ENCODE results near the gene MON1B. TPM values are rescaled to one million over a fixed set of nuclear protein-coding genes. Genes with fewer than 3 reads are reported as not detected.

Gene MON1B
- total RNA-seq (2022), result 66.9 and 67.1 TPM in 2 replicates
- percentile 83 among the genes with signal in this experiment for Bru-seq, nascent RNA
- percentile 93 among the genes with signal in this experiment for BruChase-seq, experiment 1, labeled RNA remaining after a 2-hour chase
- percentile 90 among the genes with signal in this experiment for BruChase-seq, experiment 2, labeled RNA remaining after a 6-hour chase
- long read RNA-seq, full-length matches to known transcripts, result 53 of 78 reads
- long read RNA-seq, partial matches to known transcripts, result 18 of 78 reads
- long read RNA-seq, other reads (novel, unspliced or antisense), result 7 of 78 reads

GRCh38 chr16:77190478-77191258 lies at the start of gene MON1B:
Gene MON1B (plus strand): TSS chr16:77191190. CDS start chr16:77191486, 296 bp downstream.
- POLR2A ChIA-PET, result interaction anchor here (1.0 kb wide), 1 partner anchor 114 kb away, joined by 3 read pairs; no protein-coding TSS in a partner anchor
- no peaks in the 10 kb centered on the region for H3K9me3 Mint-ChIP-seq (ENCODE audit: unreplicated experiment)
- Histone ChIP-seq H3K36me3 (ENCODE audit: control insufficient read depth, insufficient read depth, low read length) (peaks cover 8% of the 10 kb centered on the region), H3K4me1 (peaks cover 8% of the 10 kb centered on the region), H3K27me3 (replicated peaks; ENCODE audit: control insufficient read depth, insufficient read depth, low read length) (no peaks in the 10 kb centered on the region), H3K9me3 (no peaks in the 10 kb centered on the region), H3K4me3 (ENCODE audit: low read depth, low read length) (peak within 1 kb of the TSS; percentile 88)
- CTCF ChIA-PET, result interaction anchor here (0.8 kb wide), 1 partner anchor 909 kb away, joined by 4 read pairs; the partner anchor contains the start of gene WWOX
- intact Hi-C loops (cut with micrococcal nuclease; ENCODE audit: unreplicated experiment), result loop anchor here (1.0 kb wide), 1 partner anchor 22 kb away; no protein-coding TSS in a partner anchor
- H3K4me1 Mint-ChIP-seq (ENCODE audit: low read depth, unreplicated experiment), result peaks cover 19% of the 10 kb centered on the region
- DNase-seq, result peak; percentile 98 to 99
- H3K4me3 Mint-ChIP-seq (ENCODE audit: unreplicated experiment), result peak within 1 kb of the TSS; percentile 84
- H3K36me3 Mint-ChIP-seq (ENCODE audit: insufficient read depth, unreplicated experiment), result peaks cover 23% of the 10 kb centered on the region
- H3K27ac Mint-ChIP-seq (ENCODE audit: unreplicated experiment), result peak within 1 kb of the TSS; percentile 100
- H3K27me3 Mint-ChIP-seq (ENCODE audit: insufficient read depth, unreplicated experiment), result peaks cover 3% of the 10 kb centered on the region
- BruUV-seq (replicated peaks), result no TSS peak
- peak in 1 of 2 experiments; percentile 11 for TF ChIP-seq CTCF (IDR thresholded peaks at IDR 0.05; ENCODE audit: insufficient read depth in 1 of 2, low read depth in 1 of 2, low read length in 1 of 2, severe bottlenecking in 1 of 2, unreplicated experiment in 1 of 2)

- BruUV-seq (replicated peaks), result no TSS peak
- CTCF ChIA-PET, result no interaction called here
Measured at GRCh38 chr16:77143364-77143763, 47.6 kb upstream of the MON1B start.

More at GRCh38 chr16:77143364-77143763, 47.6 kb upstream of the MON1B start:
- no peaks in the 10 kb centered on the region for H3K36me3 ChIP-seq (ENCODE audit: control insufficient read depth, insufficient read depth, low read length)
- POLR2A ChIA-PET, result no interaction called here
- intact Hi-C loops (cut with micrococcal nuclease; ENCODE audit: unreplicated experiment), result no loop called here
- H3K27ac Mint-ChIP-seq (ENCODE audit: unreplicated experiment), result no peak overlapping the region
- H3K4me3 ChIP-seq (ENCODE audit: low read depth, low read length), result no peak overlapping the region
- TF ChIP-seq CTCF (IDR thresholded peaks at IDR 0.05; ENCODE audit: insufficient read depth in 1 of 2, low read depth in 1 of 2, low read length in 1 of 2, severe bottlenecking in 1 of 2, unreplicated experiment in 1 of 2), result no peak
- no peak for DNase-seq
- no peaks in the 10 kb centered on the region for H3K4me1 ChIP-seq
- H3K27me3 ChIP-seq (replicated peaks; ENCODE audit: control insufficient read depth, insufficient read depth, low read length), result no peaks in the 10 kb centered on the region
- no peak overlapping the region for H3K4me3 Mint-ChIP-seq (ENCODE audit: unreplicated experiment)
- H3K9me3 Mint-ChIP-seq (ENCODE audit: unreplicated experiment), result peaks cover 16% of the 10 kb centered on the region
- H3K4me1 Mint-ChIP-seq (ENCODE audit: low read depth, unreplicated experiment), result no peaks in the 10 kb centered on the region
- no peaks in the 10 kb centered on the region for H3K36me3 Mint-ChIP-seq (ENCODE audit: insufficient read depth, unreplicated experiment)
- peaks cover 9% of the 10 kb centered on the region for H3K27me3 Mint-ChIP-seq (ENCODE audit: insufficient read depth, unreplicated experiment)
- no peaks in the 10 kb centered on the region for H3K9me3 ChIP-seq
